Mammary microvascular endothelial cell (primary cell): ENCODE measurements around the gene HNRNPH2. TPM values are rescaled to one million over a fixed set of nuclear protein-coding genes. Genes with fewer than 3 reads are reported as not detected.

ENCODE experiments used
- total RNA-seq: library from RNA; depleted of rRNA; stranded (reverse); fragments of >200 nt; gene quantifications from 2 replicates; pipeline ENCODE4 v1.2.3, GENCODE V29; 2015

Gene HNRNPH2
- total RNA-seq = 48.9 and 56.4 TPM in 2 replicates

GRCh38 chrX:101407748-101408531, at the start of gene HNRNPH2, which contains the start of gene GLA:
Gene HNRNPH2 (plus strand): TSS chrX:101408222. CDS start chrX:101411989, 3,767 bp downstream.
Gene GLA (minus strand): TSS chrX:101407925. CDS start chrX:101407903, 22 bp downstream.

GRCh38 chrX:101385795-101386541, 22.1 kb upstream of the HNRNPH2 start, which contains the start of gene BTK:
Gene BTK (minus strand): TSS chrX:101386191. CDS start chrX:101375284, 10,907 bp downstream.

GRCh38 chrX:101390664-101391525, 17.1 kb upstream of the HNRNPH2 start, which contains the start of gene RPL36A:
Gene RPL36A (plus strand): TSS chrX:101391011. CDS start chrX:101391044, 33 bp downstream.

Other genes with a start within 250 kb of the HNRNPH2 start
- gene DRP2, start 188.4 kb upstream of the HNRNPH2 start, total RNA-seq = 0.15 and 0.47 TPM in 2 replicates
- gene TAF7L, start 116.9 kb upstream of the HNRNPH2 start, total RNA-seq = 1.00 and 1.1 TPM in 2 replicates
- gene TIMM8A, start 59.5 kb upstream of the HNRNPH2 start, total RNA-seq = 7.2 and 10.3 TPM in 2 replicates
- not detected in 2 replicates for gene BTK, start 22.0 kb upstream of the HNRNPH2 start, total RNA-seq
- gene RPL36A, start 17.2 kb upstream of the HNRNPH2 start, total RNA-seq = 1,983 and 2,269 TPM in 2 replicates
- gene GLA, start 297 bp upstream of the HNRNPH2 start, total RNA-seq = 40.5 and 45.6 TPM in 2 replicates
- gene ARMCX4, start 77.2 kb downstream of the HNRNPH2 start, total RNA-seq = 3.4 and 4.5 TPM in 2 replicates
- gene ARMCX1, start 142.3 kb downstream of the HNRNPH2 start, total RNA-seq = 21.7 and 23.5 TPM in 2 replicates
- gene ARMCX6, start 209.8 kb downstream of the HNRNPH2 start, total RNA-seq = 39.2 and 46.3 TPM in 2 replicates
- 38.7 and 42.1 TPM in 2 replicates for gene ARMCX3, start 214.9 kb downstream of the HNRNPH2 start, total RNA-seq